ENCODE measurements around the gene PACRG. TPM values are rescaled to one million over a fixed set of nuclear protein-coding genes. Genes with fewer than 3 reads are reported as not detected.

Gene PACRG
- total and polyA plus RNA-seq, 10 of the 15 experiments (the other 5 are each of a cell fraction or from before 2014, with no cell fraction given): not detected

GRCh38 chr6:163026893-163027292 is 299.1 kb downstream of the PACRG start:
- in situ Hi-C loops (cut with MboI): no loop called here
- Histone ChIP-seq H3K36me3 (ENCODE audit: control insufficient read depth in 2 of 2, insufficient read depth in 2 of 2, low read length in 1 of 2) (no peaks in the 10 kb centered on the region), H3K27me3 (replicated peaks in 1 of 2; ENCODE audit: control insufficient read depth in 2 of 2, insufficient read depth in 2 of 2, low read length in 1 of 2) (no peaks in the 10 kb centered on the region), H3K9me3 (replicated peaks; ENCODE audit: control insufficient read depth, insufficient read depth, low read length) (no peaks in the 10 kb centered on the region), H3K79me2 (ENCODE audit: control insufficient read depth, insufficient read depth, low read length) (no peaks in the 10 kb centered on the region), H3K4me3 (no peak overlapping the region), H2AFZ (ENCODE audit: control insufficient read depth, low read depth, low read length) (no peak overlapping the region), H3K4me2 (ENCODE audit: control insufficient read depth, insufficient read depth) (no peak overlapping the region), H3K9ac (ENCODE audit: control insufficient read depth, insufficient read depth, low read length) (no peak overlapping the region), H3K4me1 (ENCODE audit: control insufficient read depth, insufficient read depth, low read length) (no peaks in the 10 kb centered on the region), H4K20me1 (ENCODE audit: control insufficient read depth, insufficient read depth) (no peaks in the 10 kb centered on the region), H3K27ac (ENCODE audit: control insufficient read depth, insufficient read depth) (no peak overlapping the region)
- BruUV-seq (replicated peaks): no TSS peak
- no peak for FAIRE-seq
- ChIA-PET RAD21 (ENCODE audit: unreplicated experiment) (no interaction called here), CTCF (no interaction called here), POLR2A (no interaction called here), SMC1A (ENCODE audit: uncharacterized antibody, unreplicated experiment) (no interaction called here)
- ATAC-seq: no peak
- WGBS (ENCODE audit: insufficient coverage, insufficient replicate concordance, low lambda C conversion rate, missing lambda C conversion rate): 7% methylated on average over 4 of the region's 4 CpGs
- DNase-seq (ENCODE audit: low read depth, low spot score): no peak
- intact Hi-C loops (cut with micrococcal nuclease; ENCODE audit: unreplicated experiment): no loop called here
- TF ChIP-seq ATF2 (IDR thresholded peaks at IDR 0.05; ENCODE audit: low read length) (no peak), MYC (IDR thresholded peaks at IDR 0.05; ENCODE audit: insufficient read depth, insufficient read length, insufficient replicate concordance, low read length, severe bottlenecking) (no peak), SMAD1 (IDR thresholded peaks at IDR 0.05; ENCODE audit: low read depth, partially characterized antibody) (no peak), NKRF (conservative IDR thresholded peaks at IDR 0.05) (no peak), ASH2L (IDR thresholded peaks at IDR 0.05; ENCODE audit: borderline replicate concordance, low read depth) (no peak), BCLAF1 (IDR thresholded peaks at IDR 0.05) (no peak), SMC3 (IDR thresholded peaks at IDR 0.05; ENCODE audit: borderline replicate concordance, low read length) (no peak), NR2F1 (conservative IDR thresholded peaks at IDR 0.05) (no peak), HSF1 (IDR thresholded peaks at IDR 0.05; ENCODE audit: low read depth, low read length) (no peak), HCFC1 (IDR thresholded peaks at IDR 0.05; ENCODE audit: low read length) (no peak), ELK1 (IDR thresholded peaks at IDR 0.05; ENCODE audit: low read depth, low read length) (no peak), CBX5 (IDR thresholded peaks at IDR 0.05; ENCODE audit: low read depth) (no peak), BRCA1 (IDR thresholded peaks at IDR 0.05; ENCODE audit: low read depth, low read length) (no peak), KDM1A (IDR thresholded peaks at IDR 0.05; ENCODE audit: borderline replicate concordance) (no peak), POLR2AphosphoS5 (IDR thresholded peaks at IDR 0.05; ENCODE audit: low read length) (no peak), STAT1 (conservative IDR thresholded peaks at IDR 0.05) (no peak), NRF1 (conservative IDR thresholded peaks at IDR 0.05; ENCODE audit: low read depth, low read length) (no peak), ESRRA (IDR thresholded peaks at IDR 0.05; ENCODE audit: low read length) (no peak)
